Ovary (tissue), 3 donors: ENCODE results near the gene CER1.

ENCODE experiments used
- CTCF ChIP-seq, 3 donors: fragments of 450-650 bp in 2 of 3; fragments of 200-600 bp in 1 of 3; IDR thresholded peaks; one replicate each; pipeline versions ENCODE4 v1.5.1 to v1.8.0; 2016 to 2022; ENCODE audit warnings: antibody characterized with exemption in 3 of 3, mild to moderate bottlenecking in 1 of 3
- EP300 ChIP-seq: sonication (generic); formaldehyde crosslinking; IDR thresholded peaks from one replicate; pipeline ENCODE4 v1.6.1; 2017; ENCODE audit warnings: antibody characterized with exemption
- POLR2A ChIP-seq: fragments of 450-650 bp; IDR thresholded peaks from one replicate; pipeline ENCODE4 v1.6.1; 2017; ENCODE audit warnings: antibody characterized with exemption, mild to moderate bottlenecking, moderate library complexity
- donor health status: DM: no; HTN: no; CAD: no.

- no peak for TF ChIP-seq EP300
- TF ChIP-seq CTCF (IDR thresholded peaks at IDR 0.05), result no peak
- no peak for TF ChIP-seq POLR2A
Measured at GRCh38 chr9:14719231-14719923, 3.2 kb downstream of the CER1 start.
